ENCODE results near the gene ZBTB21.

ZBTB21 gene

GRCh38 chr21:42030311-42030710, 20.2 kb upstream of the ZBTB21 start:
- POLR2A ChIA-PET: no interaction called here
- CTCF ChIA-PET: interaction anchor here (1.0 to 1.5 kb wide), 3 partner anchors 10 to 12 kb away, joined by 3 to 5 read pairs (median 3); no protein-coding TSS in a partner anchor
- TF ChIP-seq CTCF (IDR thresholded peaks at IDR 0.05; ENCODE audit: control extremely low read depth, extremely low read depth, low read depth, missing control alignments): no peak
- no peak for DNase-seq (ENCODE audit: extremely low spot score)

GRCh38 chr21:42028766-42029425, 18.7 kb upstream of the ZBTB21 start:
- POLR2A ChIA-PET: no interaction called here
- TF ChIP-seq CTCF (IDR thresholded peaks at IDR 0.05; ENCODE audit: control extremely low read depth, extremely low read depth, low read depth, missing control alignments): no peak

GRCh38 chr21:42027822-42028765, 17.9 kb upstream of the ZBTB21 start:
- ChIA-PET CTCF (interaction anchor here (1.2 kb wide), 1 partner anchor 89 kb away, joined by 3 read pairs; no protein-coding TSS in a partner anchor), POLR2A (no interaction called here)
- DNase-seq (ENCODE audit: extremely low spot score): no peak
- no peak for TF ChIP-seq CTCF (IDR thresholded peaks at IDR 0.05; ENCODE audit: control extremely low read depth, extremely low read depth, low read depth, missing control alignments)

More at GRCh38 chr21:42028766-42029425, 18.7 kb upstream of the ZBTB21 start:
- CTCF ChIA-PET: interaction anchor here (1.0 to 1.4 kb wide), 3 partner anchors 9 to 88 kb away, joined by 3 to 5 read pairs (median 3); no protein-coding TSS in a partner anchor
- DNase-seq (ENCODE audit: extremely low spot score): no peak

GRCh38 chr21:42027085-42027821, 17.1 kb upstream of the ZBTB21 start:
- ChIA-PET CTCF (no interaction called here), POLR2A (no interaction called here)

GRCh38 chr21:42026082-42026435, 15.9 kb upstream of the ZBTB21 start:
- CTCF ChIA-PET: interaction anchor here (1.2 to 1.6 kb wide), 2 partner anchors 10 to 26 kb away, joined by 3 read pairs; no protein-coding TSS in a partner anchor

More at GRCh38 chr21:42027085-42027821, 17.1 kb upstream of the ZBTB21 start:
- no peak for DNase-seq (ENCODE audit: extremely low spot score)
- TF ChIP-seq CTCF (IDR thresholded peaks at IDR 0.05; ENCODE audit: control extremely low read depth, extremely low read depth, low read depth, missing control alignments): no peak

More at GRCh38 chr21:42026082-42026435, 15.9 kb upstream of the ZBTB21 start:
- no peak for DNase-seq (ENCODE audit: extremely low spot score)
- POLR2A ChIA-PET: no interaction called here
- no peak for TF ChIP-seq CTCF (IDR thresholded peaks at IDR 0.05; ENCODE audit: control extremely low read depth, extremely low read depth, low read depth, missing control alignments)
